GM21529 (cell line): Measurements from ENCODE around the gene MEIOSIN.
A peak's percentile ranks its signal among the peaks of the same experiment; 100 is the strongest.

Experiments
- ATAC-seq: cut with Tn5 transposase; IDR thresholded peaks from one replicate; pipeline ENCODE4 v1.9.1; 2021; ENCODE audit not compliant: unreplicated experiment

MEIOSIN gene

DNA sequence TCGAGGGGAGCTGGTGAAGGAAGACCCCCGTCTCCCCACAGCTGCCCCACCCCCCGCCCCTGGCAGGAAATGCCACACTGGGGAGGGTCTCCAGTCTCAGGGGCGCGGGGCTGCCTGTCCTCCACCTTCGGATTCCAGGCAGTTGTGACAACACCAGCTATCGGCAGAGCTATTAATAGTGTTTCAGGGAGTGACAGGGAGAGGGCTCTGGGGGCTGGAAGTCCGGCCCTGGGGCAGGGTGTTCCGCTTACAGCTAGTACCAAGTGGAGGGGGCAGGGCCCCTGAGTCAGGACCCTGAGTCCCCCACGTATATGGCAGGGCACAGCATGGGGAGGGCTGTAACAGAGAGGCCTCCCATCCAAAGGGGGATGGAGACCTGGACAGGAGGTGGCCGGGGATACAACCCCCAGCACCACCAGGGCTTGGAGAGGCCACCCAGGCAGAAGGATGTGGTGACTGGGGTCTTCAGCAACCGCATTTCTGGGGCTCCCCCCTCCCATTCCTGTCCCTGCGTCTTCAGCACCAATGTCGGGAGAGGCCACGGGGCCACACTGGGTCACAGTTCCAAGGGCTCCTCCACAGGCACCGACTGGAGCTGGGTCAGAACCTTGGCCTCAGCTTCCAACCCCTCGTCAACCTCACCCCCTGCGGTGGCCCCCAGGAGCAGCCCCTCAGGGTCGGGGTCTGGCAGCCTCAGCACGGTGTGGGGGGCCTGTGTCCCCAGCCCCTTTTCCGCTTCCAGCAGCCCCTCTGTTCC is 31.9 kb downstream of the MEIOSIN start:
- ATAC-seq, result no peak

DNA sequence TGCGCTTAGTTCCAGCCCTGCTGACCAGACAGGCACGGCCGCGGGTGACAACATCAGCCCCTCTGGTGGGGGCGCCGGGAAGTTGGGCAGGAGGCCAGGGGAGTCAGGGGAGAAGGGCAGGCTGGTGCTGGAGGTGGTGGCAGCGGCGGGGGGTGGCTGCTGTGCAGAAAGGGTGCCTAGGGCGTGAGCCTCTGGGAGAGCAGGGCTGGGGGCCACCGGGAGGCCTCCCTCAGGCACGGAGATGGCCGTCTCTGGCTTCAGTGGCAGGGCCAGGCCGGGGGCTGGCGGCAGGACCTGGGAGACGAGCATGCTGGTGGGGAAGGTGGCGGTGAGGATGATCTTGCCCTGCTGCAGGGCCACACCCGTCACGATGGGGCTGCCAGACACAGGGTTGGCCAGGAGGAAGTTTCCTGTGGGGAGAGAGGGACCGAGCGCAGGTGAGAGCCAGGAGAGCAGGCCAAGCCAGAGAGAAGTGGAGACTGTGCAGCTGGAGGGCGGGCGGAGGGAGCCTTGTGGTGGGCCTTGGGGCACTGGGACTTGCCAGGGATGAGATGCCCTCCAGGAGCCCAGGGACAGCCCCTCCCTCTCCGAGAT is 32.6 kb downstream of the MEIOSIN start:
- no peak for ATAC-seq

GRCh38 chr19:45766296-45766868 is 33.1 kb downstream of the MEIOSIN start:
- no peak for ATAC-seq

- ATAC-seq, result no peak
Observed at GRCh38 chr19:45766869-45767346, 33.7 kb downstream of the MEIOSIN start.

GRCh38 chr19:45767410-45767880 is 34.2 kb downstream of the MEIOSIN start:
- ATAC-seq, result no peak

DNA sequence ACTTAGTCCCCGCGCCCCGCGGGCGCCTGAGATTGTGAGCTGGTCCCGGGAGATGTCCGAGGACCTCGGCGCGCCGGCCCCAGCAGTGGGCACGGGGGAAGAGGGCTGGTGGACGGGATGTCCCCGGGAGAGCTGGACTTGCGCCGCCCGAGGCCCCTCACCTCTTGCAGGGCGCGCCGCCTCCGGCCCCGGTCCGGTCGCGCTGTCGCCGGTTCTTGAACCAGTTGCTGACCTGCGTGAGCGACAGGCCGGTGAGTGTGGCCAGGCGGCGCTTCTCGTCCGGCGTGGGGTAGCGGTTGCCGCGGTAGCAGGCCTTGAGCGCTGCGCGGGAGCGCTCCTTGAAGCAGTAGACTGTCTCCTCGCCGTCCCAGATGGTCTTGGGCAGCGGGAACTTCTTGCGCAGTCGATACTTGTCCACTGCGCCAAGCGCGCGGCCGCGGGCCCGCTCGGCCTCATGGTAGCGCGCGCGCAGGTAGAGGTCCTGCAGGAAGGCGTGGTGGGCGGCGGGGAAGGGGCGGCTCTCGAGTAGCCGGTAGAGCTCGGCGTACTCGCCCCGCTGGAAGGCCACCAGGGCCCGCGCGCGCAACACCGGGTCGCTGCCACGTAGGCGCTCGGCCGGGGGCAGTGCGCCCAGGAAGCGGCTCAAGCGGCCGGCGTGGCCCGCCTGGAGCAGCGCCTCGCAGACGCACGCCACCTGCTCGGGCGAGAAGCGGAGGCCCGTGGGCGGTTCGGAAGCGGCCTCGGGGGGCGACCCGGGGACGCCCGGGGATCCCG is 34.8 kb downstream of the MEIOSIN start:
- ATAC-seq, result no peak

- ATAC-seq, result no peak
Observed at GRCh38 chr19:45768655-45768983, 35.4 kb downstream of the MEIOSIN start.

DNA sequence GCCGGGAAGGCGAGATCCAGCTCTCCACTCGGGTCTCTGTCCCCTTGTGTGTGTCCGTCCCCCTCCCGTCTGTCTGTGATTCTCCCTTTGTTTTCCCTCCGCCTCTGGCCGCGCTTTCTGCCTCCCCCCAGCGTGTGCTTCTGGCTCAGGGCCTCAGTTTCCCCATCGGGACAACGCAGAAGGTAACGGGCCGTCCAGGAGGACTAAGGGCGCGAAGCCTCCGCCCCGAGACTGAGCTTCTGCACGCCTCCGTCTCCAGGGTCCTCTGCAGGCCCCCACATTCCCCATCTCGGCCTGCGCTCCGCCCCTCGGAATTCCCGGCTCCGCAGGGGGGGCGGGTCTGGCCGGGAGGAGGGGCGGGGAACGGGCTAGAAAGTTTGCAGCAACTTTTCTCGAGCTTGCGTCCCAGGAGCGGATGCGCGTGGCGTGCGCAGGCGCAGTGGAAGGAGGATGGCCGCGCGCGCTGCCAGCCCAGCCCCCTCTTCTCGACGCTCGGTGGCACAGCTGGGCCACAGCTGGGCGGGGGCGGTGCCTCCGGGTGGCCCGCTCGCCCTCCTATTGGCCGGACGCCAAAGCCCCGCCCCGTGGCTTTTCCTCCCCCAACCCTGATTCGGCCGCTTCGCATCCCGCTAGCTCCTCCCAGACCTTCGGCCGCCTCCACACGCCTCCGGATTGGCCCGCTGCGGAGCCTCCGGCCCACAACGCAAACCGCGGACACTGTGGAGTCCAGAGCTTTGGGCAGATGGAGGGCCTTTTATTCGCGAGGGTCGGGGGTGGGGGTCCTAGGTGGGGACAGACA is 35.9 kb downstream of the MEIOSIN start, which contains the start of gene SIX5:
Gene SIX5, minus strand, starts transcription at position 269 of the 799 bp plus-strand sequence. CDS start 408 bp downstream, outside the sequence.
- ATAC-seq, result peak; percentile 51

- ATAC-seq, result no peak
Observed at GRCh38 chr19:45769821-45770191, 36.6 kb downstream of the MEIOSIN start.

GRCh38 chr19:45770192-45771101 is 37.2 kb downstream of the MEIOSIN start:
- peak; percentile 49 for ATAC-seq

DNA sequence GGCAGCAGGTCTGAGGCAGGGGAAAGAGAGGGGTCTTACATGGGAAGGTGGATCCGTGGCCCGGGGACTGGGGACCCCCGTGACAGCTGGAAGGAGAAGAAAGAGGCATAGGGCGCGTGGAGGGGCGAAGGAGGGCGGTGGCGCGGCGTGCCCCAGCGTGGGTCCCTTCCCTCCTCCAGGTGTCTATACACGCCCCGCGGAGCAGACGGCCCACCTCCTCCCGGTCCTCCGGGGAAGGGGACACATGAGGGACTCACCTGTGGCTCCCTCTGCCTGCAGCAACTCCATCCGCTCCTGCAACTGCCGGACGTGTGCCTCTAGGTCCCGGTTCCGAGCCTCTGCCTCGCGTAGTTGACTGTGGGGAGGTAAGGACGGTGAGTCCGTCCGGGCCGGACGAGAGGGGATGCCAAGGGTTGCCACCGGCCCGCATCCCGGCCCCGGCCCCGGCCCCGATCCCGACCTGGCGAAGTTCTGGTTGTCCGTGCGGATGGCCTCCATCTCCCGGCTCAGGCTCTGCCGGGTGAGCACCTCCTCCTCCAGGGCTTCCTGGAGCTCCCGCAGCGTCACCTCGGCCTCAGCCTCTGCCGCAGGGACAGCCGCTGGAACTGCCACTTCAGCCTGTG is 38.2 kb downstream of the MEIOSIN start:
- no peak for ATAC-seq

DNA sequence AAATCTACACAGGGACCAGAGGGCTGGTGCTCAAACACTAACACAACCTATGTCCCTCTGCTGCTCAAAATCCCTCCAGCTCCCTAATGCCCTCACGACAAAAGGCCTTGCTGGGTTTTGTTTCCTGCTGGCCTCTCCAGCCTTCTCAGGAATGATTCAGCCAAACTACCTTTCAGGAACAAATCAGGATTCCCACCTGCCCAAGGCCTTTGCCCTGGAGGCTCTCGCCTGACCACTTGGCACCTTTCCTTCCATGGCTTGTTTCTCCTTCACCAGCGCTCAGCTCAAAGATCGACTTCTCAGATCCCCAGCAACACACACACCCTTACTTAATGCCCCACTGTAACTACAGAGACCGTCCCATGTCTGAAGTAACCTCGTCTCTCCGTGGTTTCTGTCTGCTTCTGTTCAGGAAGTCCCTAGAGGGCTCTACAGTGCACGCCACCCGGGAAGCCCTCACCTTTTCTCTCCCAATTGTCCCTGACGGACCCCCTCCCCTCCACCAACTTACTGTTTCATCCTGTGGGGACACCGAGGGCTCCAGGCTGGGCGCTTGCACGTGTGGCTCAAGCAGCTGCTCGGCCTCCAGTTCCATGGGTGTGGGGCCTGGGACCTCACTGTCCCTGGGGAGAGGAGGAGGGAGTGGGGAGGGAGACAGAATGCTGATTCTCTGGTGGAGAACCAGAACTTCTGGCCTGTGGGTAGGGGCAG is 39.0 kb downstream of the MEIOSIN start:
- ATAC-seq, result no peak

DNA sequence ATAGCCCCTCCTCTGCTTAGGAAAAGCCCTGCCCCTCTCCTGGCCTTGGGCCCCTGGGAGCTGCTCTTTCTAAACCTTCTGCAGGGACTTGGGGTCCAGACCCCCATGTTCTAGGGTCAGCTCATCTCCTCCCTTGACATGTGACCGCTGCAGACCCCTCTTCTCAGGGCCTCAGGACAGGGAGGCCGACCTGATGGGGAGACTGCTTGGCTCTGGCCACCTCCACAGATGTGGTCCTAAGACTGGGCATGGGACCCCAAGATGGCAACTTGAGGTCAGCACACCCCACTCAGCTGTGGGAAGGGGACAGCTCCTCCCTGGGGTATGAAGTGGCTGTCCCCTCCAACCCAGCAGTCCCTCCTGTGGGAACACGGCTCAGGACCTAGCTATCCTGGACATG is 39.7 kb downstream of the MEIOSIN start:
- no peak for ATAC-seq

DNA sequence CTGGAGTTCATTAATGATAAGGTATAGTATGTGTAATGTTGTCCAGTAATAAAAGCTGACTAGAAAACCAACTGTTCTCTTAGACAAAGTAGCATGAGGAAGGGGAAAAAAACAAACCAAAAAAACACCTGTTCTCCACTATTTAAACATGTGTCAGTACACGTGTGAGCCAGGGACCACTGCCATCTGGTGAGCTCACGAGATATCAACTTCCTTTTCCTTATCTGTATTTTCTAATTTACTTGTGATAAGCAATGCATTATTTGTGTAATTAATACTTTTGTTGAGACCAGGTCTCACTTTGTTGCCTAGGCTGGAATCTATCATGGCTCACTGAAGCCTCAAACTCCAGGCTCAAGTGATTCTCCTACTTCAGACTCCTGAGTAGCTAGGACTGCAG is 40.1 kb downstream of the MEIOSIN start:
- no peak for ATAC-seq

- no peak for ATAC-seq
Observed at GRCh38 chr19:45774765-45775164, 41.5 kb downstream of the MEIOSIN start.

GRCh38 chr19:45777395-45777961 is 44.2 kb downstream of the MEIOSIN start:
- no peak for ATAC-seq

DNA sequence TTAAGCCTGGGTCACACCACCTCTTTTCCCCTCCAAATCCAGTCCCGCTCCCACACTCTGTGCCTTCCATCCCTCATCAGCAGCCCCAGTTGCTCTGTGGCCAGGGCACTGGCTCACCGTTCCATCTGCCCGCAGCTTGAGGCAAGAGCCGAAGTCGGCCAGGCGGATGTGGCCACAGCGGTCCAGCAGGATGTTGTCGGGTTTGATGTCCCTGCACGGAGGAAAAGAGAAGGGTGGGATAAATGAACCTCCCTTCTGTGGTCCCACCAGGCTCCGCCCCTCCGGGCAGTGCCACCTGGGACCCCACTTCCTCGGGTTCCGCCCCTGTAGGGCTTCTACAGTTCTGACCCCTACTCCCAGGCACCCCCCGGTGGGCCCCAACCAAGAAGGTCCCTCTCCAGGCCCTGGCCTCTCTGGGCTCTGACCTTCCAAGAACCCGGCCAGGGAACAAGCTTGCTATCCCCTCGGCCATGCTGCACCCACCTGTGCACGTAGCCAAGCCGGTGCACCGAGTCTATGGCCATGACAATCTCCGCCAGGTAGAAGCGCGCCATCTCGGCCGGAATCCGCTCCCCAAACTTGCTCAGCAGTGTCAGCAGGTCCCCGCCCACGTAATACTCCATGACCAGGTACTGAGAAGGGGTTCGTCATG is 44.9 kb downstream of the MEIOSIN start:
- no peak for ATAC-seq
